ENCODE measurements around the gene TUBAL3. TPM values are rescaled to one million over a fixed set of nuclear protein-coding genes. Genes with fewer than 3 reads are reported as not detected.

The TUBAL3 gene
- total RNA-seq, 1 experiment from 2014 or later = not detected

DNA sequence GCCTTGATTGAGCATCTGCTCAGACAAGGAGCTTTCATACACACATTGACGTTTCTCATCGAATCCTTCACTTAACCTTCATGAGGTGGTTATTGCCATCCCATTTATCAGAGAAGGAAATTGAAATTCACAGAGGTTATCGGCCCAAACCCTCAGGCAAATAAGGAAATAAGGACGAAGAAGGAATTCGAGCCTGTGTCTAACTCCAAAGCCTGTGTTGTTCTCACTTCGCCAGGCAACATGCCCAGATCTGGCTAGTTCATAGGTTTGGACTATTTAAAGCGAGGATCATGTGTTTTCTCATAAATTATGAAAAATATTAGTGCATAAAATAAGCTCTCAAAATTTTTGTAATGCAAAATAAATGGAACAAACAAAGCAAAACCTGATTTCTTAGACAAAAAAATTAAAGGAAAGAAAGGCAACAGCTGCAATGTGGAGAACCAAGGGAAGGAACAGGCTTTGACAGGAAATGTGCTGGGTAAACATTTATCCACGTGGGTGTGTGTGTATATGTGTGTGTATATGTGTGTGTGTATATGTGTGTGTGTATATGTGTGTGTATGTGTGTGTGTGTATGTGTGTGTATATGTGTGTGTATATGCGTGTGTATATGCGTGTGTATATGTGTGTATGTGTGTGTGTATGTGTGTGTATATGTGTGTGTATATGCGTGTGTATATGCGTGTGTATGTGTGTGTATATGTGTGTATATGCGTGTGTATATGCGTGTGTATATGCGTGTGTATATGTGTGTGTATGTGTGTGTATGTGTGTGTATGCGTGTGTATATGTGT is 35.1 kb downstream of the TUBAL3 start:
- Histone ChIP-seq H3K27me3 (ENCODE audit: control insufficient read depth, insufficient read depth, low read length) (no peaks in the 10 kb centered on the region; the same call in 1 of the 2 replicates), H3K27ac (ENCODE audit: low read length) (no peak overlapping the region), H3K4me3 (ENCODE audit: low read depth in 2 of 2, low read length in 2 of 2) (no peak overlapping the region), H3K36me3 (ENCODE audit: control insufficient read depth, insufficient read depth, low read length) (no peaks in the 10 kb centered on the region), H3K4me1 (ENCODE audit: control insufficient read depth, insufficient read depth, low read length) (no peaks in the 10 kb centered on the region), H3K9me3 (ENCODE audit: control insufficient read depth, insufficient read depth, low read depth, low read length) (no peaks in the 10 kb centered on the region)
- intact Hi-C loops (cut with micrococcal nuclease; ENCODE audit: unreplicated experiment) = no loop called here
- POLR2A ChIA-PET = no interaction called here
- DNase-seq (ENCODE audit: low read depth, low spot score) = no peak
- TF ChIP-seq TCF7L2 (IDR thresholded peaks at IDR 0.05; ENCODE audit: low read depth, low read length) = no peak
- in situ Hi-C loops (cut with HindIII; ENCODE audit: low pct_unique_long_range_greater_than_20kb, low sequenced_read_pairs) = no loop called here
- no TSS peak for BruUV-seq (replicated peaks)
- no peak for ATAC-seq
- CTCF ChIA-PET = no interaction called here

DNA sequence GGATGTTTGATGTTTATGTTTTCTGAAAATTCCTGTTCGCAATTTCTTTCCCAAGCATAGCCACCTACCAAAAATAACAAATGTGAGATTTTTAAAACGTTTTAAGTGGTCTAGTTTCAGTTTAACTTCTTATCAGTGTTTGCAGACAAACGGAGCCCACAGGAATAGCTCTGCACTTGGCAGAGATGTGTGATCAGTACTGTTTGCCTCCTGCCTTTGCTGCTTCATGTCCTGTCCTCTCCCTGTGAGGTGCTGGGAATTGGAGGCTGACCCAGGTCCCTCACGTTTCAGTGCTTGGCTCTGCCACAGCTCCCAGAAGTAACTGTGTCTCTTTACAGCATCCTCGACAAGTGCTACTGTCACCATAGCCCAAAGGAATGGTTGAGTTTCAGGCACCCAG is 38.7 kb downstream of the TUBAL3 start:
- no peak overlapping the region for H3K4me3 ChIP-seq (ENCODE audit: low read depth in 2 of 2, low read length in 2 of 2)
- DNase-seq (ENCODE audit: low read depth, low spot score) = no peak
- ChIA-PET POLR2A (no interaction called here), CTCF (no interaction called here)
- H3K27ac ChIP-seq (ENCODE audit: low read length) = no peak overlapping the region
- in situ Hi-C loops (cut with HindIII; ENCODE audit: low pct_unique_long_range_greater_than_20kb, low sequenced_read_pairs) (no loop called here), intact Hi-C loops (cut with micrococcal nuclease; ENCODE audit: unreplicated experiment) (no loop called here)
- H3K27me3 ChIP-seq (ENCODE audit: control insufficient read depth, insufficient read depth, low read length) = no peaks in the 10 kb centered on the region; the same call in 1 of the 2 replicates
- H3K9me3 ChIP-seq (ENCODE audit: control insufficient read depth, insufficient read depth, low read depth, low read length) = no peaks in the 10 kb centered on the region
- TF ChIP-seq SIN3A (IDR thresholded peaks at IDR 0.05; ENCODE audit: borderline replicate concordance, insufficient read depth, low read depth, low read length) = no peak
- TF ChIP-seq, protein P1, sequence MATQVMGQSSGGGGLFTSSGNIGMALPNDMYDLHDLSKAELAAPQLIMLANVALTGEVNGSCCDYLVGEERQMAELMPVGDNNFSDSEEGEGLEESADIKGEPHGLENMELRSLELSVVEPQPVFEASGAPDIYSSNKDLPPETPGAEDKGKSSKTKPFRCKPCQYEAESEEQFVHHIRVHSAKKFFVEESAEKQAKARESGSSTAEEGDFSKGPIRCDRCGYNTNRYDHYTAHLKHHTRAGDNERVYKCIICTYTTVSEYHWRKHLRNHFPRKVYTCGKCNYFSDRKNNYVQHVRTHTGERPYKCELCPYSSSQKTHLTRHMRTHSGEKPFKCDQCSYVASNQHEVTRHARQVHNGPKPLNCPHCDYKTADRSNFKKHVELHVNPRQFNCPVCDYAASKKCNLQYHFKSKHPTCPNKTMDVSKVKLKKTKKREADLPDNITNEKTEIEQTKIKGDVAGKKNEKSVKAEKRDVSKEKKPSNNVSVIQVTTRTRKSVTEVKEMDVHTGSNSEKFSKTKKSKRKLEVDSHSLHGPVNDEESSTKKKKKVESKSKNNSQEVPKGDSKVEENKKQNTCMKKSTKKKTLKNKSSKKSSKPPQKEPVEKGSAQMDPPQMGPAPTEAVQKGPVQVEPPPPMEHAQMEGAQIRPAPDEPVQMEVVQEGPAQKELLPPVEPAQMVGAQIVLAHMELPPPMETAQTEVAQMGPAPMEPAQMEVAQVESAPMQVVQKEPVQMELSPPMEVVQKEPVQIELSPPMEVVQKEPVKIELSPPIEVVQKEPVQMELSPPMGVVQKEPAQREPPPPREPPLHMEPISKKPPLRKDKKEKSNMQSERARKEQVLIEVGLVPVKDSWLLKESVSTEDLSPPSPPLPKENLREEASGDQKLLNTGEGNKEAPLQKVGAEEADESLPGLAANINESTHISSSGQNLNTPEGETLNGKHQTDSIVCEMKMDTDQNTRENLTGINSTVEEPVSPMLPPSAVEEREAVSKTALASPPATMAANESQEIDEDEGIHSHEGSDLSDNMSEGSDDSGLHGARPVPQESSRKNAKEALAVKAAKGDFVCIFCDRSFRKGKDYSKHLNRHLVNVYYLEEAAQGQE (IDR thresholded peaks at IDR 0.05; ENCODE audit: insufficient read depth in 1 of 2, low read depth in 2 of 2, low read length in 1 of 2) = no peak
- TF ChIP-seq POLR2AphosphoS5 (IDR thresholded peaks at IDR 0.05; ENCODE audit: low read depth, low read length) = no peak
- no peak for TF ChIP-seq TCF7L2 (IDR thresholded peaks at IDR 0.05; ENCODE audit: low read depth, low read length)
- TF ChIP-seq, protein P2, sequence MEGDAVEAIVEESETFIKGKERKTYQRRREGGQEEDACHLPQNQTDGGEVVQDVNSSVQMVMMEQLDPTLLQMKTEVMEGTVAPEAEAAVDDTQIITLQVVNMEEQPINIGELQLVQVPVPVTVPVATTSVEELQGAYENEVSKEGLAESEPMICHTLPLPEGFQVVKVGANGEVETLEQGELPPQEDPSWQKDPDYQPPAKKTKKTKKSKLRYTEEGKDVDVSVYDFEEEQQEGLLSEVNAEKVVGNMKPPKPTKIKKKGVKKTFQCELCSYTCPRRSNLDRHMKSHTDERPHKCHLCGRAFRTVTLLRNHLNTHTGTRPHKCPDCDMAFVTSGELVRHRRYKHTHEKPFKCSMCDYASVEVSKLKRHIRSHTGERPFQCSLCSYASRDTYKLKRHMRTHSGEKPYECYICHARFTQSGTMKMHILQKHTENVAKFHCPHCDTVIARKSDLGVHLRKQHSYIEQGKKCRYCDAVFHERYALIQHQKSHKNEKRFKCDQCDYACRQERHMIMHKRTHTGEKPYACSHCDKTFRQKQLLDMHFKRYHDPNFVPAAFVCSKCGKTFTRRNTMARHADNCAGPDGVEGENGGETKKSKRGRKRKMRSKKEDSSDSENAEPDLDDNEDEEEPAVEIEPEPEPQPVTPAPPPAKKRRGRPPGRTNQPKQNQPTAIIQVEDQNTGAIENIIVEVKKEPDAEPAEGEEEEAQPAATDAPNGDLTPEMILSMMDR (IDR thresholded peaks at IDR 0.05) = no peak
- no TSS peak for BruUV-seq (replicated peaks)
- no peak for ATAC-seq
- H3K36me3 ChIP-seq (ENCODE audit: control insufficient read depth, insufficient read depth, low read length) = no peaks in the 10 kb centered on the region
- no peaks in the 10 kb centered on the region for H3K4me1 ChIP-seq (ENCODE audit: control insufficient read depth, insufficient read depth, low read length)

DNA sequence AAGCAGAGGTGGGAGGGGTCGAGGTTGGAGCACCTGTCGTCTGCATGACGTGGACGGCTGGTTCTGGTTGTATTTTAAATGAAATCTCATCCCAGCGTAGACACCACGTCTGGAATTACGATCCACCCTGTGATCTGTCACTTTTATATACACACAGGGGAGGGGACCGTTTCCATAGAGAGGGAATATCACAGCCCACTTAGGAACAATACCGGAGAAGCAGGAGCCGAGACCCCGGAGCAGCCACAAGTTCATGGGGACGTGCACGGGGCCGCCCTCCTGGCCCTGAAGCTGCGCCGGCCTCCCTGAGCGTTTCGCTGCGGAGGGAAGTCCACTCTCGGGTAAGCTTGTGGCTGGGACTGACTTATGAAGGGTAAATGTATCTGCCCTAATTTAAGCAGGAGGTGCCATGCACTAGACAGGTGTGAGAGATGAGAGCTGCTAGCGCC is 39.7 kb downstream of the TUBAL3 start, which contains the start of gene UCN3:
Gene UCN3 (plus strand): TSS at position 77 of the 449 bp plus-strand sequence. CDS start 8,755 bp downstream, outside the sequence.
- Histone ChIP-seq H3K27me3 (ENCODE audit: control insufficient read depth, insufficient read depth, low read length) (no peaks in the 10 kb centered on the region; the same call in 1 of the 2 replicates), H3K4me1 (ENCODE audit: control insufficient read depth, insufficient read depth, low read length) (no peaks in the 10 kb centered on the region), H3K27ac (ENCODE audit: low read length) (no peak within 1 kb of the TSS), H3K36me3 (ENCODE audit: control insufficient read depth, insufficient read depth, low read length) (no peaks in the 10 kb centered on the region), H3K4me3 (ENCODE audit: low read depth in 2 of 2, low read length in 2 of 2) (no peak within 1 kb of the TSS), H3K9me3 (ENCODE audit: control insufficient read depth, insufficient read depth, low read depth, low read length) (no peaks in the 10 kb centered on the region)
- CTCF ChIA-PET = no interaction called here
- in situ Hi-C loops (cut with HindIII; ENCODE audit: low pct_unique_long_range_greater_than_20kb, low sequenced_read_pairs) (no loop called here), intact Hi-C loops (cut with micrococcal nuclease; ENCODE audit: unreplicated experiment) (no loop called here)
- no TSS peak for BruUV-seq (replicated peaks)
- TF ChIP-seq, protein P2 (IDR thresholded peaks at IDR 0.05) = no peak
- TF ChIP-seq POLR2AphosphoS5 (IDR thresholded peaks at IDR 0.05; ENCODE audit: low read depth, low read length) = no peak
- TF ChIP-seq TCF7L2 (IDR thresholded peaks at IDR 0.05; ENCODE audit: low read depth, low read length) = no peak
- TF ChIP-seq, protein P1 (IDR thresholded peaks at IDR 0.05; ENCODE audit: insufficient read depth in 1 of 2, low read depth in 2 of 2, low read length in 1 of 2) = no peak
- TF ChIP-seq SIN3A (IDR thresholded peaks at IDR 0.05; ENCODE audit: borderline replicate concordance, insufficient read depth, low read depth, low read length) = no peak
- ATAC-seq = no peak
- no peak for DNase-seq (ENCODE audit: low read depth, low spot score)
- POLR2A ChIA-PET = no interaction called here

All from Panc1 (cell line).